GM23248 (cell line): ENCODE results near the gene EGLN2. TPM values are rescaled to one million over a fixed set of nuclear protein-coding genes. Genes with fewer than 3 reads are reported as not detected.

Source experiments
- DNase-seq: peaks from one replicate; pipeline ENCODE4 v3.0.0-alpha.2; 2015
- H2AFZ ChIP-seq: fragments of 200-600 bp; sonication (generic); 2 replicates; pipeline ENCODE4 v1.6.1; 2016; ENCODE audit warnings: antibody characterized with exemption
- H3F3A ChIP-seq: fragments of 200-600 bp; sonication (generic); 2 replicates; pipeline ENCODE4 v1.6.1; 2016; ENCODE audit warnings: mild to moderate bottlenecking, antibody characterized with exemption, mixed run types; ENCODE audit not compliant: insufficient read depth
- H3K27ac ChIP-seq: fragments of 200-600 bp; sonication (generic); 2 replicates; pipeline ENCODE4 v1.5.1; 2016; ENCODE audit warnings: mild to moderate bottlenecking
- H3K27me3 ChIP-seq: fragments of 200-600 bp; sonication (generic); replicated peaks from 2 replicates; pipeline ENCODE4 v1.6.1; 2016; ENCODE audit warnings: mild to moderate bottlenecking; ENCODE audit not compliant: insufficient read depth
- H3K36me3 ChIP-seq: fragments of 200-600 bp; sonication (generic); 2 replicates; pipeline ENCODE4 v1.6.1; 2016; ENCODE audit warnings: low read depth, mild to moderate bottlenecking
- H3K4me1 ChIP-seq: fragments of 200-600 bp; sonication (generic); 2 replicates; pipeline ENCODE4 v1.6.1; 2016; ENCODE audit warnings: mild to moderate bottlenecking; ENCODE audit not compliant: insufficient read depth
- H3K4me2 ChIP-seq: fragments of 200-600 bp; sonication (generic); one replicate; pipeline ENCODE4 v1.6.1; 2016; ENCODE audit warnings: mild to moderate bottlenecking; ENCODE audit not compliant: unreplicated experiment
- H3K4me3 ChIP-seq: fragments of 200-600 bp; sonication (generic); 2 replicates; pipeline ENCODE4 v1.5.1; 2016; ENCODE audit warnings: mild to moderate bottlenecking
- H3K79me2 ChIP-seq: fragments of 200-600 bp; sonication (generic); 2 replicates; pipeline ENCODE4 v1.6.1; 2016; ENCODE audit warnings: mild to moderate bottlenecking; ENCODE audit not compliant: insufficient read depth
- H3K9ac ChIP-seq: fragments of 200-600 bp; sonication (generic); 2 replicates; pipeline ENCODE4 v1.6.1; 2016; ENCODE audit warnings: mild to moderate bottlenecking
- H3K9me2 ChIP-seq: fragments of 200-600 bp; sonication (generic); 2 replicates; pipeline ENCODE4 v1.6.1; 2016; ENCODE audit warnings: mixed run types, mild to moderate bottlenecking, moderate library complexity; ENCODE audit not compliant: insufficient read depth
- H3K9me3 ChIP-seq: fragments of 200-600 bp; sonication (generic); one replicate; pipeline ENCODE4 v1.6.1; 2017; ENCODE audit warnings: low read depth
- H4K20me1 ChIP-seq: fragments of 200-600 bp; sonication (generic); 2 replicates; pipeline ENCODE4 v1.6.0; 2016; ENCODE audit not compliant: insufficient read depth
- EZH2 ChIP-seq: fragments of 200-600 bp; sonication (generic); IDR thresholded peaks from 2 replicates; pipeline ENCODE4 v1.6.1; 2018; ENCODE audit warnings: antibody characterized with exemption, mild to moderate bottlenecking; ENCODE audit not compliant: insufficient read depth, poor library complexity, severe bottlenecking
- EZH2phosphoT487 ChIP-seq: fragments of 200-600 bp; sonication (generic); IDR thresholded peaks from 2 replicates; pipeline ENCODE4 v1.6.1; 2018; ENCODE audit warnings: antibody characterized with exemption, moderate library complexity, mild to moderate bottlenecking, low read depth; ENCODE audit not compliant: insufficient read depth
- WGBS, 2 experiments: methylation state at CpG; one replicate each; pipeline ENCODE4 v1.1.6; 2015 to 2017; ENCODE audit warnings: low lambda C conversion rate in 2 of 2, low coverage in 1 of 2; ENCODE audit errors: missing lambda C conversion rate in 2 of 2; 5-methylcytosine and 5-hydroxymethylcytosine counted together
- in situ Hi-C: fragments of 300-500 bp; cut with MboI; formaldehyde crosslinking; loops from 2 replicates; pipeline ENCODE4 v1.15.0; 2020
- polyA plus RNA-seq: library from polyadenylated mRNA; unstranded; fragments of >200 nt; fragmentation: Nextera tagmentation; extraction: Ambion mirVana; gene quantifications from 2 replicates; pipeline ENCODE4 v1.2.1, GENCODE V29; 2016
- total RNA-seq: library from RNA; depleted of rRNA; stranded (reverse); fragments of >200 nt; shearing (Covaris generic); gene quantifications from 2 replicates; pipeline ENCODE4 v1.2.3, GENCODE V29; 2014

EGLN2 gene
- total and polyA plus RNA-seq, 2 experiments from 2014 or later: 52.5 to 83.3 TPM

DNA sequence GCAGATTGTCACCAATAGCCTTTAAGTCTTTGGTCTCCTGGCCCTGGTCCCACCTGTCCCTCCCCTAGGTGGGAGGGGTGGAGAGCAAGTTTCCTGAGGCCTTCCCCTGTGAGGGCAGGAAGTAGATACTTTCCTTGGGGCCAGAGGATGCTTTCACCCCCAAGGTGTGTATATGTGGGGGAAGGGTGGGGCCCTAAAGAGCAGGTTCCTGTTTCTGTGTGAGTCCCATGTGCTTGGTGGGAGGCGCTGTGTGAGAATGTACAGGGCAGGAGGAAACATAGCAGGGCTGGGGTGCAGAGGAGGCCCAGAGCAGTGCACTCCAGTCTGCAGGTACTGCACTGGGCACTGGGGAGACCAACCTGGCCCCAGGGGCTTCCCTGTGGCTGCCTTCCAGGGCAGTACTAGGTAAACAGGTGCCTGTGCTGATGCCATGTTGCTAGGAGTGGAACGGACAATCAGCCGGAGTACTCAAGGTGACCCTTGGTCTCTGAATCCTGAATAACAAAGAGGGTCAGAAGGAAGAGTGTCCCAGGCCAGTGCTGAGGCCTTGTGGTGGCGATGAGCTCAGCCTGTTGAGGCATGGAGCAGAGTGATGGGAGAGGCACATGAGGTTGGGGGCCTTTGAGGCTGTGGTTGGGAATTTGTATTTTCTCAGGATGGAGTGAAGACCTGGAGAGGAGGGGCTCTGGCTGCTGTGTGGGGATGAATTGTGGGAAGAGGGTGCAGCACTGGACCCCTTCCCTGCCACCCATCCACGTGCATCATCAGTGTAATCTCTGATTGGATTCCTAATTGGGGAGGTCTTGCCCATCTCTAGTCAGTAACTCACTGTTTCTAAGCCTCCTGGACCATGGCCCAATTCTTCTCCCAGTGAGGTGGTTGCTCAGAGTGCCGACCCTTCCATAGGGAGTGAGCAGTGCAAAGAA, 5.1 kb downstream of the EGLN2 start:
- no peaks in the 10 kb centered on the region for H3K27me3 ChIP-seq
- H3K9me3 ChIP-seq: no peaks in the 10 kb centered on the region
- 75 to 78% methylated on average over 6 of the region's 6 CpGs for WGBS, 2 experiments
- H2AFZ ChIP-seq: no peak overlapping the region
- no peak overlapping the region for H3K4me2 ChIP-seq
- H3K9me2 ChIP-seq: no peaks in the 10 kb centered on the region
- no peak for DNase-seq
- peaks cover 97% of the 10 kb centered on the region for H3K79me2 ChIP-seq
- H3K27ac ChIP-seq: no peak overlapping the region
- H3K36me3 ChIP-seq: 0 out of 2 replicates have a peak, but pooled peaks cover 9% of the 10 kb centered on the region
- peaks cover 23% of the 10 kb centered on the region for H3F3A ChIP-seq
- H3K4me3 ChIP-seq: no peak overlapping the region
- H3K4me1 ChIP-seq: peaks cover 30% of the 10 kb centered on the region
- H3K9ac ChIP-seq: no peak overlapping the region
- 0 out of 2 replicates have a peak, but pooled peaks cover 4% of the 10 kb centered on the region for H4K20me1 ChIP-seq
- TF ChIP-seq EZH2 (no peak), EZH2phosphoT487 (no peak)
- in situ Hi-C loops: no loop called here

GRCh38 chr19:40804783-40805242, 5.8 kb downstream of the EGLN2 start:
- H3K27ac ChIP-seq: no peak overlapping the region
- peak; percentile 24 for DNase-seq
- H3K36me3 ChIP-seq: 0 out of 2 replicates have a peak, but pooled peaks cover 9% of the 10 kb centered on the region
- H3K9me3 ChIP-seq: no peaks in the 10 kb centered on the region
- no peak overlapping the region for H3K9ac ChIP-seq
- H3K9me2 ChIP-seq: no peaks in the 10 kb centered on the region
- in situ Hi-C loops: no loop called here
- TF ChIP-seq EZH2 (no peak), EZH2phosphoT487 (no peak)
- H3K79me2 ChIP-seq: peaks cover 97% of the 10 kb centered on the region
- peaks cover 30% of the 10 kb centered on the region for H3K4me1 ChIP-seq
- H3K4me3 ChIP-seq: no peak overlapping the region
- no peak overlapping the region for H2AFZ ChIP-seq
- H3K27me3 ChIP-seq: no peaks in the 10 kb centered on the region
- H4K20me1 ChIP-seq: 0 out of 2 replicates have a peak, but pooled peaks cover 4% of the 10 kb centered on the region
- no peak overlapping the region for H3K4me2 ChIP-seq
- WGBS, 2 experiments: 50 to 56% methylated on average over 7 of the region's 7 CpGs
- H3F3A ChIP-seq: peaks cover 23% of the 10 kb centered on the region

DNA sequence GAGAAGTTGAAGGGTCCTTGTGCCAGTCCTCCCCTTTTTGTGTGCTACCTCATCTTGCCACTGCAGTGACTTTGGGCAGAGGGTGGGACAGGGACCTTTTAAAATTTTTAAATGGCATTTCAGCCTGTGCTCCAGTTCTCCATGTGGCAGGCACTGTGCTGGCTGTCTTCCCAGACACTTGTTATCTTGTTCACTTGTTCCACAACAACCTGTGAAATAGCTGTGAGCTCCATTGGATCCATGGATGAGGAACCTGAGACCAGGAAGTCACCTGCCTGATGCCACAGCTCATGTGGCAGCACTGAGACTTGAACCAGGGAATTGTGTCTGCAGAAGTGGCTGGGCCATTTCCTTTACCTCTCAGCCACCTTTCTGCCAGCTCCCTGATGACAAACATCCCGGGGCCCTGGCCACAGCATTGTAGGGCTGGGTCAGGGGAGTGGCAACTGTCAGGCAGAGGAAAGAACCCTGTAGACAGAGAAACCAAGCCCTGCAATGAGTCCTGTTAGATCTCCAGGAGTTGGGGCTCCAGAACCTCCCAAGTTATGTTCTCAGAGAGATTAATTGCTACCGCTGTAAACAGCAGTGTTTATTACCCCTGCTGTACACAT, 6.4 kb downstream of the EGLN2 start:
- 47 to 53% methylated on average over 2 of the region's 2 CpGs for WGBS, 2 experiments
- H3K9ac ChIP-seq: no peak overlapping the region
- no peak overlapping the region for H3K4me2 ChIP-seq
- in situ Hi-C loops: no loop called here
- peaks cover 95% of the 10 kb centered on the region for H3K79me2 ChIP-seq
- no peaks in the 10 kb centered on the region for H3K27me3 ChIP-seq
- 0 out of 2 replicates have a peak, but pooled peaks cover 9% of the 10 kb centered on the region for H3K36me3 ChIP-seq
- H3K9me3 ChIP-seq: no peaks in the 10 kb centered on the region
- no peak overlapping the region for H2AFZ ChIP-seq
- peaks cover 23% of the 10 kb centered on the region for H3F3A ChIP-seq
- H3K9me2 ChIP-seq: no peaks in the 10 kb centered on the region
- H3K4me1 ChIP-seq: peaks cover 30% of the 10 kb centered on the region
- H3K4me3 ChIP-seq: no peak overlapping the region
- 0 out of 2 replicates have a peak, but pooled peaks cover 4% of the 10 kb centered on the region for H4K20me1 ChIP-seq
- no peak for TF ChIP-seq EZH2phosphoT487
- TF ChIP-seq EZH2: no peak
- no peak for DNase-seq
- H3K27ac ChIP-seq: no peak overlapping the region

DNA sequence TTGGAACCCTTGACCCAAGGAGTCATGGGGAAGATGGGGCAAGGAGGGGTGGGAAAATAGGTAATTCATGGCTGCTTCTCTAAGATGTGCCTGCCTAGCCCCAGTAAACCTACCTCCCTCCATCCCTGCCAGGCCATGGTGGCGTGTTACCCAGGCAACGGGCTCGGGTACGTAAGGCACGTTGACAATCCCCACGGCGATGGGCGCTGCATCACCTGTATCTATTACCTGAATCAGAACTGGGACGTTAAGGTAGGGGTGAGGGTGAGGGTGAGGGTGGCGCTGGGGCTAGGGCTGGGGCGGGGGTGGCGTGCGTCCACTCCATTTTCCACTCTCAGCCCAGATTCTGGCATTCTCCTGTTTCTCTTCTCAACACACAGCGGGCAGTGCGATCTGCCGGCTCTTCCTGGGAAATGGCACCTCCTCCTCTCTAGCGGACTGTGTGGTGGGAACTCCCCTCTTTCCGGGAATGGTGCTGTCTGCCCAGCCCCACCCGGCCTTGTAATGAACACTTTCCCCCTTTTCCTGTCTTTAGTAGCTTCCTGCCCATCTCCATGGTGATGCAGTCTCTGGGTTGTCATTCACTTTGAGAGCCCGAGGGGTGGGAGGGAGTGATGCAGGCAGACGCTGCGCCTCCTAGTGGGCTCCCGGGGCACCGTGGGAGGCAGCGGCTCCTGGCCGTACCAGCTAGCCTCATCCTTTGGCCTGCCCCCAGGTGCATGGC, 7.6 kb downstream of the EGLN2 start:
- H3K27ac ChIP-seq: peak overlapping the region; percentile 60

More for the DNA sequence above, 7.6 kb downstream of the EGLN2 start:
- Histone ChIP-seq H3K27me3 (no peaks in the 10 kb centered on the region), H3K4me2 (peak overlapping the region; percentile 11), H3K9me3 (no peaks in the 10 kb centered on the region), H3K36me3 (0 out of 2 replicates have a peak, but pooled peaks cover 9% of the 10 kb centered on the region), H3K4me3 (0 out of 2 replicates have a peak overlapping the region, but pooled peaks have one; percentile 17), H2AFZ (no peak overlapping the region), H3K9me2 (no peaks in the 10 kb centered on the region), H3K79me2 (peaks cover 86% of the 10 kb centered on the region), H3K4me1 (peaks cover 34% of the 10 kb centered on the region), H3F3A (peaks cover 23% of the 10 kb centered on the region), H4K20me1 (0 out of 2 replicates have a peak, but pooled peaks cover 4% of the 10 kb centered on the region), H3K9ac (peak overlapping the region; percentile 46)
- peak; percentile 94 for DNase-seq
- WGBS, 2 experiments: 21 to 25% methylated on average over 21 to 26 of the region's 26 CpGs
- in situ Hi-C loops: no loop called here
- TF ChIP-seq EZH2: no peak
- no peak for TF ChIP-seq EZH2phosphoT487
